Activated CD4-positive, CD25-positive, alpha-beta regulatory T cell treated with anti-CD3 and anti-CD28 coated beads, Interleukin-2, amount 50 U/mL, for 24 hours (primary cell): ENCODE results near the gene DPP7.
"Not testable (repeated sequence)": the region's sequence is repeated elsewhere in the genome, so short reads cannot be mapped to it uniquely, and the experiment has no call there.

Experiments used
- ATAC-seq, 2 donors: fragments of 150-1000 bp; cut with Tn5 transposase; one replicate each; pipeline ENCODE4 v1.10.0; 2021; ENCODE audit warnings: mild to moderate bottlenecking in 1 of 2, moderate library complexity in 1 of 2

Gene DPP7

GRCh38 chr9:137069508-137070091 is 44.9 kb downstream of the DPP7 start:
- ATAC-seq: no peak

GRCh38 chr9:137068539-137069507 is 45.7 kb downstream of the DPP7 start:
- ATAC-seq: no peak

GRCh38 chr9:137067860-137068538 is 46.5 kb downstream of the DPP7 start:
- peak; percentile 59 to 60 for ATAC-seq

- no peak for ATAC-seq
These were observed 48.3 kb downstream of the DPP7 start for GRCh38 chr9:137066096-137066861.

GRCh38 chr9:137065336-137065967 is 49.1 kb downstream of the DPP7 start:
- no peak for ATAC-seq

GRCh38 chr9:137064880-137065164 is 49.7 kb downstream of the DPP7 start:
- no peak for ATAC-seq

GRCh38 chr9:137064027-137064879 is 50.3 kb downstream of the DPP7 start:
- ATAC-seq: peak; percentile 27 to 34

GRCh38 chr9:137063311-137064026 is 51.1 kb downstream of the DPP7 start:
- no peak for ATAC-seq

- not testable (repeated sequence) for ATAC-seq
These were observed 51.7 kb downstream of the DPP7 start for GRCh38 chr9:137062798-137063197.

- ATAC-seq: no peak
These were observed 52.1 kb downstream of the DPP7 start for GRCh38 chr9:137062384-137062783.
